HG03354 (cell line): ENCODE data around the gene HMGN1.
A peak's percentile ranks its signal among the peaks of the same experiment; 100 is the strongest.

Experiments
- ATAC-seq: cut with Tn5 transposase; IDR thresholded peaks from one replicate; pipeline ENCODE4 v1.9.1; 2021; ENCODE audit warnings: mild to moderate bottlenecking; ENCODE audit not compliant: unreplicated experiment, poor library complexity, severe bottlenecking

The HMGN1 gene

DNA sequence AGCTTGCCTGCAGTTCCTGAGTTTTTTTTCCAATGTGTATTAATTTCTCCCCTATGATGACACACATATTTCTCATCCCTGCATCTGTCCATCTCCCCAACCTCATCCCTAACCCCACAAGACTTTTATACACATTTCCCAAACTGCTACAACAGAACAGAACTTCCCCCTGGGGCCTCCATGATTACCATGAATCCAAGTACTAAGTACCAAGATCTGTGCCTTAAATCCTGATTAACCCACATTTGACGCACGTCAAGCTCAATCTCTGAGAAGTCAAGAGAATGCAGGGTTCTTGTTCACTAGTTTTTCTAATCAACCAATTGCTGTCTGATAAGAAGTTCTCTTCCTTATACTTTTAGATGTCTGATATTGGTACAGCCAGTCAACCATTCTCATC is 9.7 kb downstream of the HMGN1 start:
- no peak for ATAC-seq

DNA sequence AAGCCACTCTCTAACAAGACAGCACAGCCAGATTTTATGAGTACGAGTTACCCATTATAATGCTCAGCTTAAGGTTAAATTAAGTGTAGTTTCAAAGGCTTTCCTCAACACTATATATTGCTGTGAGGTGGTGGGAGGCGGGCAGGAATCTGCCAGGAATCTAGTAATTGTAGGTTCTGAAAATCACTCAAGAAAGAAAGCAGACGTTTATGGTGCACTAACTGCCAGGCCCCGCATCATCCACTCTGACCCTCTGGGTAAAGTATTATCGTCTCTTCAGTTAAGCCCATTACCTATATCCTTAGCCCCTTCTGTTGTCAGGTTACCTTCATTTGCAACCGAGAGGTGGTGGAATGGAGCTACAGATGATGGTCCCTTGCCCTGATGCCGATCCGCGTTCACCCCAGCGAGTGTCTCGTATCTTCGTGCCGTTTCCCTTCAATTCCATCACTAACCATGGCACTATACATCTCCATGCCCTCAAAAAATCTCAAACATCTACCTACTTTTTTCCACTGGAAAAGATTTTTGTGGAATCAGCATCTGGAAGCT is 12.4 kb downstream of the HMGN1 start:
- ATAC-seq = no peak

DNA sequence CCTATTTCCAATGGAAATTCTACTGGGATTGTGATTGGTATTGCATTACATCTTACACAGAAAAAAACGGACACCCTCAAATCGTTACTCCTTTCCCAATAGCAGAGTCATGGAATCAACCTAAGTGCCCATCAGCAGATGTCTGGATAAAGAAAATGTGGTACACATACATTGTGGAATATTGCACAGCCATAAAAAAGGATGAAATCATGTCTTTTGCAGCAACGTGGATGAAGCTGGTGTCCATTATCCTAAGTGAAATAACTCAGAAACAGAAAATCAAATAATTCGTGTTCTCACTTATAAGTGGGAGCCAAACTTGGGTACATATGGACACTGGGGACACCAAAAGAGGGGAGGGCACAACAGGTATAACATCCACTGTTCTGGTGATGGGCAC is 14.3 kb downstream of the HMGN1 start:
- no peak for ATAC-seq

DNA sequence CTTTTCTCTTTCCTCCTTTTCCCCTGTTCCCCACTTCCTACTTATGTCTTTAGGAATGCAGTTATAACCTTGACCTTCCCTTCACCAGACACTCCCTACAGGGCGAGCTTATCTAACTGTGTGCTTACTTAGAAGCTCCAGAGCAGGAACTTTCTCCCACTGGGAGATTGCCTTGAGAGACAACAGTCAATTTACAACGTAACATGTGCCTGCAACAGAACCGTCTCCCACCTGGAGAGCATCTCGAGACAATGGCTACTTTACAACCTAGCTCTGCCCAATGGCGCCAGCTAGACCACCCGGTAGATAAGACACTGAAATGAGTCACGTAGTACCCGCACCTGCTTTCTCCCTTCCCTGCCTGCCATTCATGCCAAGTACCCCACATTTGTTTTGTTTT is 16.7 kb downstream of the HMGN1 start:
- ATAC-seq = no peak

DNA sequence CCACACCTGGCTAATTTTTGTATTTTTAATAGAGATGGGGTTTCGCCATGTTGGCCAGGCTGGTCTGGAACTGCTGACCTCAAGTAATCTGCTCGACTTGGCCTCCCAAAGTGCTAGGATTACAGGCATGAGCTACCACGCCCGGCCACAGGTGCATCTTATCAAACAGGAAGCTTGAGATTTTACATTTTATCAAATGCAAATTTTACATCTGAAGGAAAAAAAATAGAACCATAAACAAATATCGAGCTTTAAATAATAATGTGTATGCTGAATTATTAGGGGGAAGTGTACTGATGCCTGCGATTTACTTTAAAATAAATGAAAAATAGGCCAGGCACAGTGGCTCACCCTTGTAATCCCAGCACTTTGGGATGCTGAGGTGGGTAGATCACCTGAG is 18.9 kb downstream of the HMGN1 start:
- ATAC-seq = no peak

DNA sequence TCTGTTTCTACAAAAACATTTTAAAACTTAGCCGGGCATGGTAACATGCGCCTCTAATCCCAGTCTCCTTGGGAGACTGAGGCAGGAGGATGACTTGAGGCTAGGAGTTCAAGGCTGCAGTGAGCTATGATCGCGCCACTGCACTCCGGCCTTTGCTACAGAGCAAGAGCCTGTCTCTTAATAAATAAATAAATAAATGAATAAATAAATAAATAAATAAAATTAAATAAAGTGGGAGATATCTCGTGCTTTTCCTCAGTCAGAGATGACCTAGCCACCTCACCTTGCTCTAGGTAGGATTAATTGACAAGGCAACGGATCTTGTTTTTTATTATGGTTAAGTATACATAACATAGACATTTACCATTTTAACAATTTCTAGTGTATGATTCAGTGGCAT is 21.2 kb downstream of the HMGN1 start:
- no peak for ATAC-seq

DNA sequence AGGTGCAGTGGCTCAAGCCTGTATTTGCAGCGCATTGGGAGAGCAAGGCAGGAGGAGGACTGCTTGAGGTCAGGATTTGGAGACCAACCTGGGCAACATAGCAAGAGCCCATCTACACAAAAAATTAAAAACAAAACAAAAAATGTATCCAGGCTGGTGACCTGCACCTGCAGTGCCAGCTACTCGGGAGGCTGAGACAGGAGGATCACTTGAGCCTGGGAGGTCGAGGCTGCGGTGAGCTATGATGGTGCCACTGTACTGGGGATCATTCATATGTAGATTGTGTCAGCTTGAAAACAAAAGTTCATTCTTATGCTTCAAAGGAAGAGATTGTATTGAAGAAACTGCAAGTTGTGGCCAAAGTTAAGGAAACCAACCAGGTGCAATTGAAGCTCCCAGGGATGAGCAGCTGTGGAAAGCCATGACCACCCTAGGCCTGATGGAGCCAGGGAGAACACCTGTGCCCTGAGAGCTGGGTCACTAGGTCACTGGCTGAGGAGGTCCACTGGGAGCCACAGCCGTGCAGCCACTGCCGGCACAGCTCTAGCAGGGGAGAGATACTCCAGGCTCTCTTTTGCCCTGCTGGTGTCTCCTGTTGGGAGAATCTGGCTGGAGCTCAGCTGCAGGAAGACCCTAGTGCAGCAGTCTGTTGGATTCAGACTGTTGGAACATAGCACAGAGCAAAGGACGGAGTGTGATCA is 22.1 kb downstream of the HMGN1 start:
- no peak for ATAC-seq

DNA sequence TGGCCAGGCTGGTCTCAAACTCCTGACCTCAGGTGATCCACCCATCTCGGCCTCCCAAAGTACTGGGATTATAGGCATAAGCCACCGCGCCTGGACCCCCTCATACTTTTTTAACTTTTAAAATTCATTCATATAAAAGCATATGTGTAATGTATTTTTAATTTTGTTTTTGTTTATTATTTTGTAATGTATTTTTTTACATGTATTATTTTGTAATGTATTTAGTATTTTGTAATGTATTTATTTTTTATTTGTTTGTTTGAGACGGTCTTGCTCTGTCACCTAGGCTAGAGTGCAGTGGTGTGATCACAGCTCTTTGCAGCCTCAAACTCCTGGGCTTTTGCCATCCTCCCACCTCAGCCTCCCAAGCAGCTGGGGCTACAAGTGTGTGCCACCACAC is 23.4 kb downstream of the HMGN1 start:
- ATAC-seq = no peak

DNA sequence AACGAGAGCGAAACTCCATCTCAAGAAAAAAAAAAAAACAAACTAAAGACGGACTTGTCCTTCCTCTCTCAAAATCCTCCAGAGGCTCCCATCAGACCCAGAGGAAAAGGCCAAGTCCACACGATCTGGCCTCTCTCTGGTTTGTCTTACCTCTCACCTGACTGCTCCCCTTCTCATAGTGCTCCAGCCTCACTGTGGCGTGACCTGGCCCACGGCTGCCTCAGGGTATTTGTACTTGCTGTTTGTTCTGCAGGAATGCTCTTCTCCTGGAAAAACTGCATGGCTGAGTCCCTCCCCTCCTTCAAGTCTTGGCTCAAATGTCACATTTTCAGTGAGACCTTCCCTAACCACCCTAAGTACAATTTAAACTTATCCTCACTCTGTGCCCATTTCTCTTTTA is 27.5 kb downstream of the HMGN1 start:
- ATAC-seq = no peak

DNA sequence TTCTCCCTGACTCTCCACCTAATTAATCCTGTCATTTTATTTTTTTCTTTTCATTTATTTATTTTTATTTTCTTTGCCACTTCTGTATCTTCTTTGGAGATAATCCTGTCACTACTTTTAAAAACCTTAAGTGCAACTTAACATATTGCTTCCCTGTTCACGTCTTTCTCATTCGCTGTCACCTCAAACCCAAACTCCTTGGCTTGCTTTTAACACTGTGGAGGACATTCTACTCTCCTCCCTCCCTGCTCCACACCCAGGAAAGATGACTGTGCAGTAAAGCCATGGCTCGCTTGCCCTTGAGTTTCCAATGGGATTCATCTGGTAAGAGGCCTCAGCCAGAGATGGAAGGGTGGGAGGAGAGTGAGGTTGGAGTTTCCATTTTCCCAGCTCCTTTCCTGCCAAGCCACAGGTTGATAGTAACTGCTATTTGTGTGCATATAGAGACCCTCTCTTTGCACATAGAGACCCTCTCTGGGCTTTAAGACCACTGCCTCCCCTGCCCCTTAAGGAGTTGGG is 29.0 kb downstream of the HMGN1 start:
- ATAC-seq = no peak

DNA sequence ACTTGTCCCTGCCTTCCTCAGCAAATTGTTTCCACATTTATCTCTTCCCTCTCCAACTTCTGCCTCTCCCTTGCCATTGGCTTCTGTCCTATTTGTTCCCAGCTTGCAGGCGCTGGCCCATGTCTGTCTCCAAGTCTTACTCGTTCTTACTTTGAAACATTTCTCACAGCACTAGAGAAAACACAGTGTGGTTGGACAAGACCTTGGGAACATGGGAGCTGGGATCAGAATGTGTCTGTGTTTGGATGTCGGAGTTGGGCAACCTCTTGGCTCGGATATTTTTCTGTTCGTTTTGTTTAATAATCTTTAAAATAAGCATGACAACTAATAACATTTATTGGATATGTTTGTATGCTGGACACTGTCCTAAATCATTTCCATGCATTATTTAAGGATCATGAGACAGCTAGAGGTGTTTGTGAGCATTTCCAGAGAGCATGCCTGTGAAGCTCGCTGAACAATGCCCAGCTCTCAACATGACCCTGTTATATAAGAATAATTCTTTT is 29.6 kb downstream of the HMGN1 start:
- ATAC-seq = no peak

DNA sequence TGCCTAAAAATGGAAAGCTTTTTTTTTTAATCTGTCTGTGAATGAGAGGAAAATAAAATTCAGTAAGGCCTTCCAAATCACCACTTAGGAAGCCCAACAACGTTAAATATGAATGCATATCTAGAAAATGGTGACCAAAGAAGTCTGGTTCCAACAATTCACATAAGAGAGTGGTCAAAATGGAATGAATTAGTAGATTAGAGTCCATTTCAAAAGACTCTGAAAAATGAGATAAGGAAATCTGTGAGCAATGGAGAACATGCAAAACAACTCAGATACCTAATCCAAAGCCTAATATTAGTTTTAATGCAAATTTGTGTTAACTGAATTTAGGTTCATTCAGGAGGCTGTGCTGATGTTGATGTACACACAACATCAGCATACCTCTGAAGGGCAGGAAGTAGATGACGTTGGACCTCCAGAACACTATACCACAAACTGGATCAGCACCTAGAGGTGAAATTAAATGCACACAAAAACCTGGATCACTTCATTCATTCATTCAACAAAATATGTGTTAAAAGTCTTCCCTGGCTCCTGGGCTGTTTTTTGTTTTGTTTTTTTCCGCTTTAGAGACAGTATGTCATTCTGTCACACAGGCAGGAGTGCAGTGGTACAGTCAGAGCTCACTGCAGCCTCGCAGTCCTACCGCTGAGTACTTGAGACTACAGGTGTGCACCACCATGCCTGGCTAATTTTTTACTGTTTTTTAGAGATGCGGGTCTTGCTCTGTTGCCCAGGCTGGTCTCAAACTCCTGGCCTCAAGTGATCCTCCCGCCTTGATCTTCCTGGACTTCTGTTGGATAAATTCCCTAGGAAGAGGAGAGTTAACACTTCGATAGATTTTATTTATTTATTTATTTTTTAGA is 30.6 kb downstream of the HMGN1 start:
- ATAC-seq = no peak

DNA sequence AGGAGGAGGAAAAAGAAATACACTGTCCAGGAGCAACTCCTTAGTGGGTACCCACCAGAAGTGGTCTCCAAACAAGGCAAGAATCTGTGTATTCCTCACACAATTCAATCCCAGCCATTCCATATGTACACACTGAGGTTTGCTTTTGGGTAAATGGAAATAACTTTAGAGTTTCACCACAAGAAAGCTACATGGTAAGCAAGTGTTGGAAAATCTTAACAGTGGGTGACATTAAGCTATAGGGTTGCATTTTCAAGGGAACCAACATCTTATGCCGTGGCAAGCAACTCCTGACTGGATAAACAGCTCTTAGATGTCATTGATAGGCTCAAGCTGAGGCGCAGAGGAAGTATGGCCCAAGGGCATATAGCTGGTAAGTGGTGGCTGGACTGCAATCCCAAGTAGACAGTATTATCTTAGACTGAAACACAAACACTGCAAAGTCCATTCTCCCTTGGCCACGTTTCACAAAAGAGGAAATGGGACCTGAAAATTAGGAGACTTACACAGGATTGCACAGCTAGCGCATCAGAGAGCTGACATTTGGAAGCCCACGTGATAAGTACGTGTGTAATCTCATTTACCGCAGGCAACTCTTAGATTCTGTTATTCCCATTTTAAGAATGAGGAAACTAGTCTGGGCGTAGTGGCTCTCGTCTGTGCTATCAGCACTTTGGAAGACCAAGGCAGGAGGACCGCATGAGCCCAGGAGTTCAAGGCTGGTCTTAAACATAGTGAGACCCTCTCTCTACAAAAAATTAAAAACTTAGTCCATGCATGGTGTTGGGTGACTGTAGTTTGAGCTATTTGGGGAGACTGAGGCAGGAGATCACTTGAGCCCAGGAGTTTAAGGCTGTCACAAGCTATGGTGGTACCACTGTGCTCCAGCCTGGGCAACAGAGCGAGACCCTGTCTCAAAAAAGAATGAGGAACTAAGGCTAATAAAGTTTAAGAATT is 31.5 kb downstream of the HMGN1 start:
- no peak for ATAC-seq

DNA sequence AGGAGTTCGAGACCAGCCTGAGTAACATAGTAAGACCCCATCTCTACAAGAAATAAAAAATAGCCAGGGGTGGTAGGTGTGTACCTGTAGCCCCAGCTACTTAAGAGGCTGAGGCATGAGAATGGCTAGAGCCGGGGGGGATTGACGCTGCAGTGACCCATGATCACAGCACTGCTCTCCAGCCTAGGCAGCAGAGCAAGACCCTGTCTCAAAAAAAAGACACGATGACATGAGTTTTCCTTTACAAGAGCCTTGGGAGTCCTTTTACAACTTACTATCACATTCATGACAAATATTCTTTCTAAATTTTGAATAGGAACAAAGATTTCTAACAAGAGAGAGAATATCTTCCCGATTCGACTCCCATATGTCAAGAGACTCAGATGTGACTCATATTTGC is 32.2 kb downstream of the HMGN1 start:
- ATAC-seq = no peak

DNA sequence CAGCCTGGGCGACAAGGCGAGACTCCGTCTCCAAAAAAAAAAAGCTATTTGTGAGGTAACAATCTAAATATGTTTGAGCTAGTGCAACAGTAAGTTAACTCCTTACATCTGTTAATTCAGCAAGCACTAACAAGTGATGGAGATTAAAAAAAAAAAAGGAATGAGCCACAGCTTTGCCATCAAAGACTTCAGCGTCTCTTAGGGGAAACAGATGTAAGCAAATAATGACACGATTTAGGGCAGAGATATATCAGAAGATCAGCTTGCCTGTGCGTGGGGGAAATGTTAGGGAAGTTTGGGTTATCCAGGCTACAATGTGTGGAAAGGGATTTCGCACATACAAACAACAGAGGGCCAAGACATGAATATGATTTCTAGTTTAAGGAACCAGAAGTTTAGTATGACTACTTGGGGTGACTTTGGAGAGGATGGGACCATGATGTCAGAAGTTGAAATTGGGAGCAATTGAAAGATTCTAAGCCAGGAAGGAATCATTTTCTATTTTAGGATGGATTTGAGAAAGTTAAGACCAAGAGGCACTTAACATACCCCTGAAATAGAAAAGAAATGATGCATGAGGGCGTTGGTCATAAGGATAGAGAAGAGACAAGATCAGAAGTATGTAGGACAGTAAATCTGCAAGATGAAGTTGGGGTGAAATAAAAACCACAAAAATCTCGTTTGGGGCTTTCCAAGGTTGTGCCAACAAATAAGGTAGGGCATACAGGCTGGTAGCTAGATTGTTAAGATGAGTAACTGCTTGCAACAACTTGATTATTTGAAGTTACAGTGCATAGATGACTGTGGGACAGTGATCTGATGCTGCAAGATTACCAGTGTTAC is 33.1 kb downstream of the HMGN1 start:
- ATAC-seq = no peak

DNA sequence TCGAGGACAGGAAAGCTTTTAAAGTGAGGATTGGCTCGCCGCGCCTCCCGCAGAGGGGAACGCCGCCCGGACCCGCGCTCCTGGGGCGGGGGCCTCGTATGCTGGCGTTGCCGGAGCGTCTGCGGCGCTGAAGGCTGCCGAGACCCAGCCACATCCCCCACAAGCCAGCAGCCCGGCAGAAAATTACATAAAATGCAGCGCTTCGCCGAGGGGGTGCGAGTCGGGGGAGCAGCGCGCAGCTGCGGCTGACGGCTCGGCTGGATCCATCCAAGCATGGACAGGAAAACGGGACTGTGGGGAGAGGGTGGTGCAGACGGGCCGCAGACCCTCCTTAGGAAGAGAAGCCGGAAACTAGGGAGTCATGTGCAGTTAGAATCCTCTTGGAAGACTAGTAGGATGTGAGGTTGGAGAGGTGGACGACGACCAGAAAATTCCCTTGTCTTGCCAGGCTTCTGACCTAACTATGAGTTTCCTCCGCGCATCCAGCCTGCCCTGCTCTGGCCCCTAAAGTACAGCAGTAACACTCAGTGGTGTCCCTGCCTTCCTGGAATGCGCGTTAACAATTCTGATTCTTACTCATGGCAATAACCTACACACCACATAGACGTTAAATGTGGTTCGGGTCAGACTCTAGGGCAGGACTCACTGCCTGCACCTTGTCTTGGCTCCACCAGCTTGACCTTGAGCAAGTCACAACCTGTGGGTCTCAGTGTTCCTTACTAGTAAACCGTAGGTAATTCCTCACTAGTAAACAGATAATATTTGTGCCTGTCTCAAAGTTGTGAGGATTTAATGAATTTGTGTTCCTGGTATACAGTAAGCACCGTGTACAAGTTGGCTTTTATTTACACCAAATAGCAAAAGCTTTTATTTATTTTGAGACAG is 34.5 kb downstream of the HMGN1 start:
- peak; percentile 18 for ATAC-seq

DNA sequence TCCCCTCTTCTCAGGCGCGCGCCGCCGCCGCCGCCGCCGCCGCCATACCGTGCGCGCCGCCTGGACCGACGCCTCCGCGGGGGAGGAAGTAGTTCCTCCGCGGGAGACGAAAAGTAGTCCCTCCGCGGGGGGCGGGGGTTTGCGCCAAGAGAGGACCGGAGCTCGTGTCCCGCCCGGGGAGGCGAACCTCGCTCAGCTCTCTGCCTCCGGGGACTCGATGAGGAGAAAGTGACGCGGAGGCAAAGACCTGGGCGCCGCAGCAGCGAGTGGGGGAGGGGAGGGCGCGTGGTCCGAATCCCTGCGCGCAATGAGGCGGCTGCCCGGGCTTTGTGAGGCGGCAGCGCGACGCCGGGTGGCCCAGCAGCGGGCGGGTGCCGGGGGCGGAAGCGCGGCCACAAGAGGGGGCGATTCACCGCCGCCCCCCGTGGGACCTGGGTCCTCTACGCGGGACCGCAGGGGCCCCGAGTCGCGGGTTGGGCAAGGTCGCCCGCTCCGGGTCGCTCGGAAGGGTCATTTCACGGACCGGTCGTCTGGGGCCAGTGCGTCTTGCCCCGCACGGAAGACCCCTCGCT is 35.2 kb downstream of the HMGN1 start, which contains the start of gene BRWD1:
BRWD1 (minus strand) TSS at position 62 of the 572 bp plus-strand sequence. CDS start 141 bp downstream, outside the sequence.
- ATAC-seq = peak; percentile 52
